Measurements from ENCODE around the gene TNS3. TPM values are rescaled to one million over a fixed set of nuclear protein-coding genes. Genes with fewer than 3 reads are reported as not detected.

TNS3 gene
- total RNA-seq, 1 donor from 2014 or later, result 174 TPM

- H3K27ac ChIP-seq, result no peak overlapping the region
Observed at GRCh38 chr7:47407821-47408674, 173.9 kb downstream of the TNS3 start.

GRCh38 chr7:47407136-47407535 lies 174.8 kb downstream of the TNS3 start:
- TF ChIP-seq CTCF (IDR thresholded peaks at IDR 0.05), result no peak
- DNase-seq (no peak), ATAC-seq (no peak)
- no peaks in the 10 kb centered on the region for H3K9me3 ChIP-seq
- peaks cover 48% of the 10 kb centered on the region for H3K4me1 ChIP-seq
- peak overlapping the region; percentile 79 for H3K27ac ChIP-seq
- H3K27me3 ChIP-seq (ENCODE audit: low read depth), result no peaks in the 10 kb centered on the region
- intact Hi-C loops (cut with DNase I), result no loop called here
- peaks cover 33% of the 10 kb centered on the region for H3K36me3 ChIP-seq
- H3K4me3 ChIP-seq, result no peak overlapping the region

More at GRCh38 chr7:47407821-47408674, 173.9 kb downstream of the TNS3 start:
- no peak for ATAC-seq
- Histone ChIP-seq H3K27me3 (ENCODE audit: low read depth) (no peaks in the 10 kb centered on the region), H3K36me3 (peaks cover 42% of the 10 kb centered on the region), H3K9me3 (no peaks in the 10 kb centered on the region), H3K4me3 (no peak overlapping the region), H3K4me1 (peaks cover 41% of the 10 kb centered on the region)
- no peak for DNase-seq
- no peak for TF ChIP-seq CTCF (IDR thresholded peaks at IDR 0.05)
- intact Hi-C loops (cut with DNase I), result no loop called here

GRCh38 chr7:47406801-47407129 lies 175.1 kb downstream of the TNS3 start:
- H3K36me3 ChIP-seq, result peaks cover 30% of the 10 kb centered on the region
- H3K27ac ChIP-seq, result peak overlapping the region; percentile 79
- TF ChIP-seq CTCF (IDR thresholded peaks at IDR 0.05), result no peak
- H3K9me3 ChIP-seq, result no peaks in the 10 kb centered on the region
- H3K27me3 ChIP-seq (ENCODE audit: low read depth), result no peaks in the 10 kb centered on the region
- no peak for DNase-seq
- intact Hi-C loops (cut with DNase I), result no loop called here
- ATAC-seq, result peak; percentile 2 to 4
- peaks cover 52% of the 10 kb centered on the region for H3K4me1 ChIP-seq
- H3K4me3 ChIP-seq, result no peak overlapping the region

GRCh38 chr7:47405921-47406800 lies 175.8 kb downstream of the TNS3 start:
- Histone ChIP-seq H3K9me3 (no peaks in the 10 kb centered on the region), H3K4me3 (peak overlapping the region; percentile 20), H3K27ac (peak overlapping the region; percentile 79), H3K36me3 (peaks cover 28% of the 10 kb centered on the region), H3K4me1 (peaks cover 56% of the 10 kb centered on the region), H3K27me3 (ENCODE audit: low read depth) (no peaks in the 10 kb centered on the region)
- intact Hi-C loops (cut with DNase I), result no loop called here
- TF ChIP-seq CTCF (IDR thresholded peaks at IDR 0.05), result no peak
- DNase-seq (peak; percentile 91), ATAC-seq (peak; percentile 88 to 89)

GRCh38 chr7:47405286-47405904 lies 176.5 kb downstream of the TNS3 start:
- Histone ChIP-seq H3K9me3 (no peaks in the 10 kb centered on the region), H3K27ac (peak overlapping the region; percentile 79), H3K27me3 (ENCODE audit: low read depth) (no peaks in the 10 kb centered on the region), H3K36me3 (peaks cover 26% of the 10 kb centered on the region), H3K4me3 (peak overlapping the region; percentile 20), H3K4me1 (peaks cover 56% of the 10 kb centered on the region)
- intact Hi-C loops (cut with DNase I), result no loop called here
- no peak for TF ChIP-seq CTCF (IDR thresholded peaks at IDR 0.05)
- no peak for DNase-seq
- no peak for ATAC-seq
